ENCODE data around the gene XIST.
"Not testable (repeated sequence)": the region's sequence is repeated elsewhere in the genome, so short reads cannot be mapped to it uniquely, and the experiment has no call there.

XIST gene

GRCh38 chrX:73817393-73818199 is 34.9 kb downstream of the XIST start:
- no peak for DNase-seq (ENCODE audit: low read depth, low spot score)

- DNase-seq (ENCODE audit: low read depth, low spot score): no peak
Observed at GRCh38 chrX:73812256-73812655, 40.3 kb downstream of the XIST start.

- DNase-seq (ENCODE audit: low read depth, low spot score): not testable (repeated sequence)
Observed at GRCh38 chrX:73804109-73804508, 48.4 kb downstream of the XIST start.

- no peak for DNase-seq (ENCODE audit: low read depth, low spot score)
Observed at GRCh38 chrX:73799888-73800287, 52.6 kb downstream of the XIST start.

- not testable (repeated sequence) for DNase-seq (ENCODE audit: low read depth, low spot score)
Observed at GRCh38 chrX:73792511-73792910, 60.0 kb downstream of the XIST start.

- no peak for DNase-seq (ENCODE audit: low read depth, low spot score)
Observed at GRCh38 chrX:73785493-73785892, 67.0 kb downstream of the XIST start.

All from brain pericyte (primary cell).